Large intestine (tissue), 3 donors: ENCODE data around the gene TLR6. TPM values are rescaled to one million over a fixed set of nuclear protein-coding genes. Genes with fewer than 3 reads are reported as not detected.
A peak's percentile ranks its signal among the peaks of the same experiment; 100 is the strongest.

Experiments used
- DNase-seq, 2 donors: peaks; one replicate each; pipeline versions ENCODE4 v3.0.0 to v3.0.0-alpha.2; 2013
- H3K27ac ChIP-seq: one replicate; pipeline ENCODE4 v1.5.1; 2013; ENCODE audit warnings: low read length
- H3K27me3 ChIP-seq: 2 replicates; pipeline ENCODE4 v1.6.1; 2013; ENCODE audit warnings: low read length; ENCODE audit not compliant: control insufficient read depth, insufficient read depth
- H3K36me3 ChIP-seq: 2 replicates; pipeline ENCODE4 v1.6.1; 2013; ENCODE audit warnings: low read length; ENCODE audit not compliant: control insufficient read depth, insufficient read depth
- H3K4me1 ChIP-seq: one replicate; pipeline ENCODE4 v1.6.1; 2013; ENCODE audit warnings: low read length; ENCODE audit not compliant: control insufficient read depth, insufficient read depth
- H3K4me3 ChIP-seq: one replicate; pipeline ENCODE4 v1.5.1; 2013; ENCODE audit warnings: low read length
- H3K9me3 ChIP-seq: one replicate; pipeline ENCODE4 v1.6.1; 2013; ENCODE audit warnings: mild to moderate bottlenecking, low read depth, low read length, moderate library complexity; ENCODE audit not compliant: control insufficient read depth
- WGBS: methylation state at CpG from one replicate; pipeline ENCODE4 v1.1.5; 2013; ENCODE audit warnings: low lambda C conversion rate; ENCODE audit not compliant: insufficient coverage; 5-methylcytosine and 5-hydroxymethylcytosine counted together
- polyA plus RNA-seq: library from polyadenylated mRNA; unstranded; fragments of 120-200 nt; gene quantifications from one replicate; pipeline ENCODE4 v1.2.1, GENCODE V29; 2013

The TLR6 gene
- polyA plus RNA-seq, 1 donor, result 1.6 TPM

GRCh38 chr4:38788317-38788716 is 68.3 kb downstream of the TLR6 start:
- no peaks in the 10 kb centered on the region for H3K36me3 ChIP-seq
- H3K27ac ChIP-seq, result no peak overlapping the region
- H3K4me1 ChIP-seq, result no peaks in the 10 kb centered on the region
- H3K4me3 ChIP-seq, result no peak overlapping the region
- H3K27me3 ChIP-seq, result no peaks in the 10 kb centered on the region
- no peaks in the 10 kb centered on the region for H3K9me3 ChIP-seq
- no CpG with 5 or more reads among the region's 1 CpG for WGBS
- no peak for DNase-seq

- H3K36me3 ChIP-seq, result no peaks in the 10 kb centered on the region
- no peak for DNase-seq
- WGBS, result 14% methylated on average over 3 of the region's 4 CpGs
- H3K4me3 ChIP-seq, result no peak overlapping the region
- no peaks in the 10 kb centered on the region for H3K27me3 ChIP-seq
- no peaks in the 10 kb centered on the region for H3K9me3 ChIP-seq
- H3K27ac ChIP-seq, result no peak overlapping the region
- no peaks in the 10 kb centered on the region for H3K4me1 ChIP-seq
Observed at GRCh38 chr4:38787693-38788092, 68.9 kb downstream of the TLR6 start.

GRCh38 chr4:38785901-38786402 is 70.7 kb downstream of the TLR6 start:
- no peaks in the 10 kb centered on the region for H3K36me3 ChIP-seq
- H3K27ac ChIP-seq, result no peak overlapping the region
- H3K4me3 ChIP-seq, result no peak overlapping the region
- no peaks in the 10 kb centered on the region for H3K27me3 ChIP-seq
- WGBS, result 97% methylated on average over 4 of the region's 8 CpGs
- H3K9me3 ChIP-seq, result no peaks in the 10 kb centered on the region
- no peaks in the 10 kb centered on the region for H3K4me1 ChIP-seq
- DNase-seq, result no peak

- DNase-seq, result no peak
- no peaks in the 10 kb centered on the region for H3K36me3 ChIP-seq
- no peak overlapping the region for H3K4me3 ChIP-seq
- H3K4me1 ChIP-seq, result no peaks in the 10 kb centered on the region
- H3K27ac ChIP-seq, result no peak overlapping the region
- H3K27me3 ChIP-seq, result no peaks in the 10 kb centered on the region
- WGBS, result 68% methylated on average over 2 of the region's 6 CpGs
- no peaks in the 10 kb centered on the region for H3K9me3 ChIP-seq
Observed at GRCh38 chr4:38785041-38785790, 71.4 kb downstream of the TLR6 start.

- Histone ChIP-seq H3K4me3 (no peak overlapping the region), H3K27ac (no peak overlapping the region), H3K27me3 (no peaks in the 10 kb centered on the region), H3K4me1 (no peaks in the 10 kb centered on the region), H3K36me3 (no peaks in the 10 kb centered on the region), H3K9me3 (no peaks in the 10 kb centered on the region)
- WGBS, result no CpG with 5 or more reads among the region's 4 CpGs
- DNase-seq, result no peak
Observed at GRCh38 chr4:38784141-38784540, 72.5 kb downstream of the TLR6 start.

- no peak overlapping the region for H3K4me3 ChIP-seq
- H3K36me3 ChIP-seq, result no peaks in the 10 kb centered on the region
- no CpG with 5 or more reads among the region's 8 CpGs for WGBS
- no peak for DNase-seq
- no peak overlapping the region for H3K27ac ChIP-seq
- H3K4me1 ChIP-seq, result no peaks in the 10 kb centered on the region
- H3K27me3 ChIP-seq, result no peaks in the 10 kb centered on the region
- H3K9me3 ChIP-seq, result no peaks in the 10 kb centered on the region
Observed at GRCh38 chr4:38783109-38783460, 73.5 kb downstream of the TLR6 start.

GRCh38 chr4:38782452-38783108 is 74.0 kb downstream of the TLR6 start, which contains the start of gene TLR10:
TSS of gene TLR10 (minus strand) at chr4:38782990. CDS start at chr4:38775590, 7,400 bp downstream.
- Histone ChIP-seq H3K27me3 (no peaks in the 10 kb centered on the region), H3K4me3 (no peak within 1 kb of the TSS), H3K36me3 (no peaks in the 10 kb centered on the region), H3K4me1 (no peaks in the 10 kb centered on the region), H3K9me3 (no peaks in the 10 kb centered on the region), H3K27ac (no peak within 1 kb of the TSS)
- WGBS, result 0% methylated on average over 1 of the region's 12 CpGs
- DNase-seq, result peak; percentile 20 to 30

GRCh38 chr4:38781854-38782261 is 74.8 kb downstream of the TLR6 start:
- H3K36me3 ChIP-seq, result no peaks in the 10 kb centered on the region
- H3K27me3 ChIP-seq, result no peaks in the 10 kb centered on the region
- WGBS, result no CpG with 5 or more reads among the region's 4 CpGs
- H3K9me3 ChIP-seq, result no peaks in the 10 kb centered on the region
- no peak overlapping the region for H3K27ac ChIP-seq
- H3K4me3 ChIP-seq, result no peak overlapping the region
- no peak for DNase-seq
- no peaks in the 10 kb centered on the region for H3K4me1 ChIP-seq

GRCh38 chr4:38780833-38781484 is 75.7 kb downstream of the TLR6 start:
- H3K4me1 ChIP-seq, result no peaks in the 10 kb centered on the region
- DNase-seq, result no peak
- no peaks in the 10 kb centered on the region for H3K9me3 ChIP-seq
- no peaks in the 10 kb centered on the region for H3K27me3 ChIP-seq
- no CpG with 5 or more reads among the region's 4 CpGs for WGBS
- no peaks in the 10 kb centered on the region for H3K36me3 ChIP-seq
- H3K27ac ChIP-seq, result no peak overlapping the region
- no peak overlapping the region for H3K4me3 ChIP-seq

GRCh38 chr4:38779790-38780189 is 76.8 kb downstream of the TLR6 start:
- Histone ChIP-seq H3K4me3 (no peak overlapping the region), H3K9me3 (no peaks in the 10 kb centered on the region), H3K36me3 (no peaks in the 10 kb centered on the region), H3K27ac (no peak overlapping the region), H3K27me3 (no peaks in the 10 kb centered on the region), H3K4me1 (no peaks in the 10 kb centered on the region)
- WGBS, result 100% methylated on average over 1 of the region's 5 CpGs
- no peak for DNase-seq
